ENCODE data around the gene HIPK2.

Gene HIPK2

DNA sequence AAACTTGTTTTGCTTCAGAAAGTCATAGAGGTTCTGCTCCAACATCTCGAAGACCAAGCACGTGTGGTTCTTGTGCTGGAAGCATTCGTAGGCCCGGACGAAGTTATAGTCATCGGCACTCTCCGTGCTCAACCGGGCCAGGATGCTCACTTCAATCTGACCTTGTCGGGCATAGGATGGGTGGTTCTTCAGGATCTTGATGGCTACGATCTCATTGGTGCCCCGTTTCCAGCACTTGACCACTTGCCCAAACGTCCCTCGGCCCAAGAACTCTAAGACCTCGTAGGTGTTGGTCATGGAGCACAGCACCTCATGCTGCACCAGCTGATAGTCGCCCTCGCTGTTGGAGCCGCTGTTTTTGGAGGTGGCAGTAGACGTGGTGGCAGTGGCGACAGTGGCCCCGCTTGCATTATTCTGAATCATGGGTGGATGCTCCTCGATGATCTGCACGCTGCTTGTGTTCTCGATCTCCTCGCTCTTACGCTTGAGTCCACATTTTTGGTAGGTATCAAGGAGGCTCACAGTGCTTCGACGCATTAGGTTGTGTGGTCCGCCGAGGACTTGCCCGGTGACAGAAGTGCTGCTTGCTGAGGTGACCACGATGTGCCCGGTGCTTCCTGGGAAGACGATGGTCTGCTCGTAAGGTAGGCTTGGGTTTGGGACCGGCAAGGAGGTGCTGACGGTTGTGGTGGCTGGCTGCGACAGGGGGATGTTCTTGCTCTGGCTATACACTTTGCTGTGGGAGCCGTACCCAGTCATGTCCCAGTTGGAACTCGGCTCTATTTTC lies 61.4 kb downstream of the HIPK2 start:
- peak overlapping the region in 7 of 11 experiments; percentile 2 to 91 (median 78); a peak in 10 of 22 replicates for H3K27ac ChIP-seq
- peak overlapping the region in 3 of 11 experiments; percentile 80 to 96 (median 86); a peak in 3 of 22 replicates for H3K4me2 ChIP-seq
- no peak overlapping the region for H3K4me3 ChIP-seq
- peaks cover 25 to 72% (median 53%) of the 10 kb centered on the region in 11 experiments for H3K36me3 ChIP-seq
- H3K27me3 ChIP-seq = no peaks in the 10 kb centered on the region
- no peak for TF ChIP-seq Cebpa-rat (IDR thresholded peaks at IDR 0.05)
- peaks cover 0 to 16% (median 5%) of the 10 kb centered on the region in 11 experiments; a peak in 7 of 22 replicates for H3K9me3 ChIP-seq (replicated peaks in 1 of 11)
- H3K9ac ChIP-seq = no peak overlapping the region
- H3K4me1 ChIP-seq = peaks cover 63 to 96% (median 78%) of the 10 kb centered on the region in 10 experiments
- peaks cover 0 to 95% (median 32%) of the 10 kb centered on the region in 11 experiments; a peak in 15 of 22 replicates for H4K20me1 ChIP-seq

DNA sequence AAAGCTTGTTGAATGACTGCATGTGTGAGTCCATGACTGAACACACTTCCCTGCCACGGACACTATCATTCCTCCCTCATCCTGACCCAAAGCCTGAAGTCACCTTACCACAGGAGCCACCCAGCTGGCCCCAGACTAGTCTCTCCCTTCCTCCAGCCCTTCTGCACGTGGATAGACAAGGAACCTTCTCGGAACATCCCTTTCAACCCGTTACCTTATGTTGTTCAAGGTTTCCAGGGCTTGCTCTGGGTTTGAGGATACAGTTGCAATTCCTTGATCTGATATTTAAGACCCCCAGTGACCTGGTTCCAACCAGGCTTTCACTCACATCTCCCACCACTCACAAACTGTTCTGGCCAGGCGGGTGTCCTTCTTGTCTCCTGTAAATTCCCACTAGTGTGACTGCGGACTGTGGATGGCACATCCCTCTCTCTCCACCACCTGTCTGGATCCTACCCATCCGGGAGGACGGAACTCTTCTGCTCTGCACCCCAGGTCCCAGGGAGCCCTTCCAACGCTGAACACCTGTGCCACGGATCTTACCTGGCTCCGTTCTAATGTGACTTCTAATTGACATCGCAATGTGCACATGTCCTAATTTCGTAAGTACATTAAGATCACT lies 62.5 kb downstream of the HIPK2 start:
- H3K36me3 ChIP-seq = peaks cover 34 to 75% (median 64%) of the 10 kb centered on the region in 11 experiments
- peak overlapping the region in 9 of 11 experiments; percentile 54 to 82 (median 73); a peak in 16 of 22 replicates for H3K9ac ChIP-seq
- H3K27ac ChIP-seq = peak overlapping the region in 9 of 11 experiments; percentile 49 to 91 (median 84); a peak in 18 of 22 replicates
- no peaks in the 10 kb centered on the region for H3K27me3 ChIP-seq
- peak overlapping the region; percentile 79 to 96 (median 86) for H3K4me2 ChIP-seq
- peaks cover 0 to 27% (median 8%) of the 10 kb centered on the region in 11 experiments; a peak in 11 of 22 replicates for H3K9me3 ChIP-seq (replicated peaks in 1 of 11)
- peaks cover 53 to 90% (median 78%) of the 10 kb centered on the region in 10 experiments for H3K4me1 ChIP-seq
- peaks cover 0 to 94% (median 23%) of the 10 kb centered on the region in 11 experiments; a peak in 14 of 22 replicates for H4K20me1 ChIP-seq
- peak overlapping the region in 4 of 10 experiments; percentile 29 to 50 (median 41); a peak in 4 of 20 replicates for H3K4me3 ChIP-seq
- TF ChIP-seq Cebpa-rat (IDR thresholded peaks at IDR 0.05) = no peak

DNA sequence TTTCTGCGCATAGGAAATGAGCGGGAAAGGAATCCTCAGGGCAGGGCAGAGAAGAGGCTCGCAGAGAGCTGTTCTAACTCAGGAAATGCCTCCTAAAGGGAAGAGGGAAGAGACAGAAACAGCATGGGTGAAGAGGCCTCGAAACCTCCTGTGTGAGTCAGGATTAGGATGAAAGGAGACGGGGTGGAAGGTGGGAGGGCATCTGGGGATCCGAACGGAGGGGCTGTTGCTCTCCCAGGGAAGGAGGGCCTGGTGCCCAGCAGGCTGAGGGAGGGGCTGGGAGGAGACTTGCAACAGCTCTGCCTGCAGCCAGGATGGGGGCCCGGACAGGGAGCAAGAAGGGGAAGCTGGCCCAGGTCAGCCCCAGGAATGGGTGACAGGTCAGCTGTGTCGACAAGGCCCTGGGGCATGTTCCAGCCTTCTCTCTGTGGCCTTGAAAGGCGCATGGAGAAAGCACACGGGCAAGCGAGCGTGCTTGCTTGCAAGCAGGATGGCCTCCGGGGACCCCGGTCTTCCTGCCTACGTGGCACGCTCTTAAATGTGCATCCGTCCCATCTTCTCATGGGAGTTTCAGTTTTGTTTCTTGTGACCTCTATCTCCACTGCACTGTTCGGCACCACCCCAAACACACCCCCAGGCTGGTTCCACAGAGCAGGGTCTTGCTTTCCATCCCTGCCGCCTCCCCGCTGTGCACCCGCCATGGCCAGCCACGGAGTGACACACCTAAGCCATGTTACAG lies 63.5 kb downstream of the HIPK2 start:
- peak overlapping the region in 10 of 11 experiments; percentile 4 to 82 (median 73); a peak in 18 of 22 replicates for H3K9ac ChIP-seq
- H3K4me2 ChIP-seq = peak overlapping the region; percentile 79 to 96 (median 86)
- H3K9me3 ChIP-seq (replicated peaks in 1 of 11) = peaks cover 0 to 22% (median 8%) of the 10 kb centered on the region in 11 experiments; a peak in 11 of 22 replicates
- peak overlapping the region in 10 of 11 experiments; percentile 25 to 91 (median 83); a peak in 19 of 22 replicates for H3K27ac ChIP-seq
- TF ChIP-seq Cebpa-rat (IDR thresholded peaks at IDR 0.05) = peak in 1 of 11 experiments; percentile 75; a peak in 1 of 22 replicates
- no peaks in the 10 kb centered on the region for H3K27me3 ChIP-seq
- peaks cover 35 to 82% (median 74%) of the 10 kb centered on the region in 11 experiments for H3K36me3 ChIP-seq
- peaks cover 0 to 94% (median 24%) of the 10 kb centered on the region in 11 experiments; a peak in 15 of 22 replicates for H4K20me1 ChIP-seq
- peaks cover 43 to 90% (median 78%) of the 10 kb centered on the region in 10 experiments for H3K4me1 ChIP-seq
- H3K4me3 ChIP-seq = peak overlapping the region in 8 of 10 experiments; percentile 8 to 50 (median 32); a peak in 14 of 20 replicates

DNA sequence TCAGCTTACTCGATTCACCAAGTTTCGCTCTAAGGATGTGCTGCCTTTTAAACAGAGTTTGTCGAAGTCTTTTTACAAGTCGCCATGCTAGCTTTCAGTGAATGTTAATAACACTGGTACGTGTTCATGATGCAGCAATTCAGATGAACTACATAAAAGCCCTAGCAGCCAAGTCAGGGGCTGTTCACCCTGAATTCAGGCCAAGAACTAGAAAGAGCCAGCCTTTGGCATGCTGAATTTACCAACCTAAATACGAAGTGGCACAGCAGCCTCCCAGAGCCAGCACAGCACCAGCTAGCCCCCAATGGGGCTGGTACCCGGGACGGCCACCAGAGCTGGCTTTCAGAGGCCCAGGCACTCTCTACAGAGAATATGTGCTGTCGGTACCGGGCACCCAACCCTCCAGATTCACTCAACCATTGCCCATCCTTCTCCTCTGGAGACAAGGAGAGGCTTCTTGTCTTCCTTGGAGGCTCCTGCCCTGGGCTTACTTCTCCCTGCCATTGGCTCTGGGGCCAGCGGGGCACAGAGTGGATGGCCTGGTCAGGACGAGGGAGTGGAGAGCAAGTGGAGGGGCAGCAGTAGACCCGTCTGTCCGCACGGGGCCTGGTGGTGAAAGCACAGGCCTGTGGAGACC lies 64.2 kb downstream of the HIPK2 start:
- H3K4me1 ChIP-seq = peaks cover 36 to 90% (median 78%) of the 10 kb centered on the region in 10 experiments
- no peak for TF ChIP-seq Cebpa-rat (IDR thresholded peaks at IDR 0.05)
- peaks cover 0 to 94% (median 26%) of the 10 kb centered on the region in 11 experiments; a peak in 19 of 22 replicates for H4K20me1 ChIP-seq
- peaks cover 0 to 19% (median 6%) of the 10 kb centered on the region in 11 experiments; a peak in 11 of 22 replicates for H3K9me3 ChIP-seq (replicated peaks in 1 of 11)
- peak overlapping the region in 7 of 10 experiments; percentile 8 to 50 (median 34); a peak in 12 of 20 replicates for H3K4me3 ChIP-seq
- H3K27ac ChIP-seq = peak overlapping the region in 10 of 11 experiments; percentile 25 to 91 (median 83); a peak in 19 of 22 replicates
- peak overlapping the region in 9 of 11 experiments; percentile 54 to 82 (median 73); a peak in 19 of 22 replicates for H3K9ac ChIP-seq
- H3K36me3 ChIP-seq = peaks cover 38 to 89% (median 79%) of the 10 kb centered on the region in 11 experiments
- peak overlapping the region; percentile 79 to 96 (median 86) for H3K4me2 ChIP-seq
- no peaks in the 10 kb centered on the region for H3K27me3 ChIP-seq

DNA sequence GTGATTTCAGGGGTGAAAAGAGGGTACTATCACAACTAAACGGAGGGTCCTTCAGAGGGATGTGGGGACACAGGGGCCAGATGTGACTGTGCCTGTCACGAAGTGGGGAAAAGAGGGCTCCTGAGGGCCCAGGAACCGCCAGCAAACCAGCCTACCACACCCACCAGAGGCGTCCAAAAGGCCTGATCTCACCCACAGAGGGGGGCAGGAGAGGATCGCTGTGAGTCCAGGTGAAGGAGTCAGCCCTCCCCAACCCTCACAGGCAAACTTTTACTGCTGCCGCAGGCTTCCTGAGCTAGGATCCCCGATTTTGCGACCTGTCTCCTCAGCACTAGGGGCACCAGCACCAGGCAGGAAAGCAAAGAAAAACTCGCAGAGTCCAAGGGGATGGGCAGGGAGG lies 64.7 kb downstream of the HIPK2 start:
- Histone ChIP-seq H3K9ac (peak overlapping the region in 6 of 11 experiments; percentile 6 to 82 (median 76); a peak in 12 of 22 replicates), H3K4me2 (peak overlapping the region in 9 of 11 experiments; percentile 80 to 96 (median 89); a peak in 16 of 22 replicates), H3K9me3 (replicated peaks in 1 of 11) (peaks cover 0 to 19% (median 6%) of the 10 kb centered on the region in 11 experiments; a peak in 11 of 22 replicates), H3K27me3 (no peaks in the 10 kb centered on the region), H3K4me3 (no peak overlapping the region), H3K27ac (peak overlapping the region in 8 of 11 experiments; percentile 78 to 91 (median 86); a peak in 16 of 22 replicates), H3K4me1 (peaks cover 31 to 90% (median 78%) of the 10 kb centered on the region in 10 experiments), H4K20me1 (peaks cover 0 to 94% (median 32%) of the 10 kb centered on the region in 11 experiments; a peak in 20 of 22 replicates), H3K36me3 (peaks cover 38 to 95% (median 85%) of the 10 kb centered on the region in 11 experiments)
- no peak for TF ChIP-seq Cebpa-rat (IDR thresholded peaks at IDR 0.05)

GRCh38 chr7:139711991-139712743 lies 65.6 kb downstream of the HIPK2 start:
- peaks cover 24 to 90% (median 82%) of the 10 kb centered on the region in 10 experiments for H3K4me1 ChIP-seq
- H3K9ac ChIP-seq = peak overlapping the region in 4 of 11 experiments; percentile 74 to 82 (median 78); a peak in 4 of 22 replicates
- TF ChIP-seq Cebpa-rat (IDR thresholded peaks at IDR 0.05) = no peak
- H3K36me3 ChIP-seq = peaks cover 36 to 99% (median 91%) of the 10 kb centered on the region in 11 experiments
- peak overlapping the region in 7 of 11 experiments; percentile 80 to 96 (median 91); a peak in 8 of 22 replicates for H3K4me2 ChIP-seq
- H3K9me3 ChIP-seq (replicated peaks in 1 of 11) = peaks cover 0 to 19% (median 6%) of the 10 kb centered on the region in 11 experiments; a peak in 11 of 22 replicates
- H3K27me3 ChIP-seq = no peaks in the 10 kb centered on the region
- no peak overlapping the region for H3K4me3 ChIP-seq
- peaks cover 3 to 94% (median 41%) of the 10 kb centered on the region in 11 experiments; a peak in 19 of 22 replicates for H4K20me1 ChIP-seq
- peak overlapping the region in 5 of 11 experiments; percentile 82 to 91 (median 90); a peak in 5 of 22 replicates for H3K27ac ChIP-seq

All from BLaER1 treated with 17β-estradiol and CSF1 and Interleukin-3, amounts not matched to agents 10 nM and 100 nM (cell line).